Heart right ventricle (tissue), 16 donors: Measurements from ENCODE around the gene CXCL12. TPM values are rescaled to one million over a fixed set of nuclear protein-coding genes. Genes with fewer than 3 reads are reported as not detected.

Source experiments
- ATAC-seq, 8 donors: fragments of 200-7000 bp; cut with Tn5 transposase; one replicate each; pipeline ENCODE4 v1.9.1; 2020; ENCODE audit warnings: mild to moderate bottlenecking in 8 of 8, moderate library complexity in 8 of 8, moderate number of reproducible peaks in 1 of 8
- DNase-seq, 2 donors: peaks; one replicate each; pipeline ENCODE4 v3.0.0-alpha.2; 2020
- H3K27ac ChIP-seq, 10 donors: fragments of 200-600 bp; sonication (generic) in 2 of 10; one replicate each; pipeline versions ENCODE4 v1.5.0 to v1.8.0; 2020 to 2022; ENCODE audit warnings: mild to moderate bottlenecking in 3 of 10
- H3K27me3 ChIP-seq, 7 donors: fragments of 200-600 bp; one replicate each; pipeline ENCODE4 v1.8.0; 2021 to 2022; ENCODE audit warnings: mild to moderate bottlenecking in 2 of 7
- H3K36me3 ChIP-seq, 9 donors: fragments of 200-600 bp; sonication (generic) in 1 of 9; one replicate each; pipeline versions ENCODE4 v1.5.0 to v1.8.0; 2020 to 2022; ENCODE audit warnings: mild to moderate bottlenecking in 2 of 9
- H3K4me1 ChIP-seq, 9 donors: fragments of 200-600 bp; sonication (generic) in 1 of 9; one replicate each; pipeline versions ENCODE4 v1.5.0 to v1.8.0; 2020 to 2022; ENCODE audit warnings: mild to moderate bottlenecking in 4 of 9
- H3K4me3 ChIP-seq, 10 donors: fragments of 200-600 bp; sonication (generic) in 2 of 10; one replicate each; pipeline versions ENCODE4 v1.5.0 to v1.8.0; 2020 to 2022; ENCODE audit warnings: mild to moderate bottlenecking in 7 of 10, moderate library complexity in 2 of 10
- H3K9me3 ChIP-seq, 11 donors: fragments of 200-600 bp in 10 of 11; sonication (generic) in 2 of 11; one replicate each; pipeline versions ENCODE4 v1.5.0 to v1.8.0; 2013 to 2022; ENCODE audit warnings: mild to moderate bottlenecking in 2 of 11, control low read depth in 1 of 11, moderate library complexity in 1 of 11
- WGBS, 2 donors: extraction: QIAGEN DNeasy Blood & Tissue Kit; methylation state at CpG; one replicate each; pipeline ENCODE4 v1.1.7; 2013; ENCODE audit warnings: inconsistent platforms in 1 of 2; 5-methylcytosine and 5-hydroxymethylcytosine counted together
- intact Hi-C, 10 donors: fragments of 100-400 bp; cut with DNase I; formaldehyde crosslinking; loops; one replicate each; pipeline versions ENCODE4 v1.11.1 to v1.14.2; 2022
- polyA plus RNA-seq, 2 donors: library from polyadenylated mRNA; stranded (reverse); fragments of 200-250 nt; gene quantifications; one replicate each; pipeline ENCODE4 v1.2.3, GENCODE V29; 2013
- total RNA-seq, 10 donors: library from RNA; stranded (reverse); fragmentation: NEBNext Ultra II Directional in 3 of 10; extraction: Animal tissue kit (Norgen Biotek cat#: 25700) in 3 of 10; gene quantifications; one replicate each; pipeline versions ENCODE4 v1.2.1 to v1.2.4, GENCODE V29; 2021 to 2023
- TF ChIP-seq, protein P1 (sequence below), 9 donors: fragments of 200-600 bp; sonication (generic) in 2 of 9; IDR thresholded peaks; one replicate each; pipeline versions ENCODE4 v1.5.0 to v1.8.0; 2021 to 2022; ENCODE audit warnings: antibody characterized with exemption in 9 of 9, mild to moderate bottlenecking in 5 of 9, moderate library complexity in 1 of 9
- donor health status: Arrhythmogenic right ventricular cardiomyopathy.
- donor health status: ischemic (EF 13 %, LVEDD 7.1; RV severe dilation, severe dysfunction).
- donor health status: healthy with polysubstance abuse.
- donor health status: DM: no; HTN: yes; CAD: no.
- donor health status: DM: no; HTN: no; CAD: no.
- donor health status: ischemic (EF 25% LVEDD 6.9; RV normal size, moderate dysfunction).
- donor health status: ischemic (EF 25% LVEDD 5.7; RV mildly dilated, moderate dysfunction).
- donor health status: healthy.
- donor health status: DM: yes; HTN: yes; CAD: no.
- donor health status: Ischemic cardiomyopathy.
- donor health status: ischemic (EF 35%, LVEDD 5.7; RV mildly dilated, moderate dysfunction).
- donor health status: nonischemic (EF 11% LVEDD 7.7; RV severe dilation, severe dysfunction).
- donor health status: DM: yes; HTN: yes; CAD: no.
- donor health status: PGD.
- donor health status: ischemic (EF 29% LVEDD 5.4; RV normal size, mild dysfunction).
- donor health status: nonischemic (EF 23%, LVEDD 6.1; RV moderate dilation, normal function).

The CXCL12 gene
- total and polyA plus RNA-seq, 12 donors: 53.7 to 275 (median 116) TPM

DNA sequence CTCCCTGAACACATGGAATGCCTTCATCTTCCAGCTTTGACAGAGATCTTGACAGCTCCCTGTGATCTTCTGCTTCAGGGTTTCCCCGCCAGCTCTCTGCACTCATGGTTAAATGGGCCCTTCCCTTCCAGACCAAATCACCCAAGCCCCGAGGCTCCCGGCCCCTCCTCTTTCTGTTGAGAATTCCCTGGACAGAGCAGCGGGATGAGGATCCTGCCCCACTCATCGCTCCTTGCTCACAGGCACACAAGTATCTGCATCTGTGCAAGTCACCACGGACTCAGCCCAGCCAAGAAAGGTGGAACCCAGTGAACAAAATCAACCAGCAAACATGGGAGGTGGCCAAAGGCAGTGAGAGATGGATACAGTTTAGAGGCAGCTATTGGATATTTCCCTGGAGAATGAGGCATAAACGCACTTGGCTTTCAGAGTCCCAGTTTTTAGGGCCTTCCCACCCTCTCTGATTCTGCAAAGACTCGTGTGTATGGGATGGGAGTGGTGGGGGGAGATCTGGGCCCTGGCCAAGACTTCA is 37.7 kb upstream of the CXCL12 start:
- intact Hi-C loops: no loop called here
- Histone ChIP-seq H3K27me3 (peaks cover 0 to 3% (median 0%) of the 10 kb centered on the region in 7 donors), H3K4me3 (no peak overlapping the region), H3K4me1 (no peaks in the 10 kb centered on the region), H3K27ac (no peak overlapping the region), H3K9me3 (no peaks in the 10 kb centered on the region), H3K36me3 (no peaks in the 10 kb centered on the region)
- ATAC-seq (peak in 4 of 8 donors; percentile 29 to 56 (median 35)), DNase-seq (no peak)
- WGBS, 2 donors: 76 to 79% methylated on average over 8 of the region's 8 CpGs
- TF ChIP-seq, protein P1, sequence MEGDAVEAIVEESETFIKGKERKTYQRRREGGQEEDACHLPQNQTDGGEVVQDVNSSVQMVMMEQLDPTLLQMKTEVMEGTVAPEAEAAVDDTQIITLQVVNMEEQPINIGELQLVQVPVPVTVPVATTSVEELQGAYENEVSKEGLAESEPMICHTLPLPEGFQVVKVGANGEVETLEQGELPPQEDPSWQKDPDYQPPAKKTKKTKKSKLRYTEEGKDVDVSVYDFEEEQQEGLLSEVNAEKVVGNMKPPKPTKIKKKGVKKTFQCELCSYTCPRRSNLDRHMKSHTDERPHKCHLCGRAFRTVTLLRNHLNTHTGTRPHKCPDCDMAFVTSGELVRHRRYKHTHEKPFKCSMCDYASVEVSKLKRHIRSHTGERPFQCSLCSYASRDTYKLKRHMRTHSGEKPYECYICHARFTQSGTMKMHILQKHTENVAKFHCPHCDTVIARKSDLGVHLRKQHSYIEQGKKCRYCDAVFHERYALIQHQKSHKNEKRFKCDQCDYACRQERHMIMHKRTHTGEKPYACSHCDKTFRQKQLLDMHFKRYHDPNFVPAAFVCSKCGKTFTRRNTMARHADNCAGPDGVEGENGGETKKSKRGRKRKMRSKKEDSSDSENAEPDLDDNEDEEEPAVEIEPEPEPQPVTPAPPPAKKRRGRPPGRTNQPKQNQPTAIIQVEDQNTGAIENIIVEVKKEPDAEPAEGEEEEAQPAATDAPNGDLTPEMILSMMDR (IDR thresholded peaks at IDR 0.05): no peak

DNA sequence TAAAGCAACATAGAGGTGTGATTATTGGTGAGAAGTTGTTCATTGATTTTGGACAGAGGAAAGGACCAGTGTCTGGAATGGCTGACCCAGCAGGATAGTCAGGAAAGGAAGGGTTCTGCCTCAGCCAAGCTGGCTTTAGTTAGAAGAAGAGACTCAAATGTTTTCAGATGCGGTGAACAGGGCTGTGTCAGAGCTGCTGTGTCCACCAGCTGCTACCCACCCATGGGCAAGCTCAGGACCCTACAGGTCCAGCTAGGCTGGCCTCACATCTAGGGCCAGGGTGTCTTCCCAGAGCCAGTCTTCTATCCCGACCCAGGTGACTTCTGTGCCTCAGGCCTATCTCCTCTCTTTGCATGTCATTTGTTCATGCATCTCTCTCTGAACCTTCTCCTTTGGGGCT is 37.3 kb upstream of the CXCL12 start:
- intact Hi-C loops: no loop called here
- TF ChIP-seq, protein P1 (IDR thresholded peaks at IDR 0.05): no peak

GRCh38 chr10:44419790-44420549 is 35.1 kb upstream of the CXCL12 start:
- DNase-seq (no peak), ATAC-seq (no peak)
- Histone ChIP-seq H3K27me3 (peaks cover 0 to 3% (median 0%) of the 10 kb centered on the region in 7 donors), H3K9me3 (peaks cover 0 to 9% (median 0%) of the 10 kb centered on the region in 11 donors), H3K27ac (no peak overlapping the region), H3K4me3 (no peak overlapping the region), H3K36me3 (no peaks in the 10 kb centered on the region), H3K4me1 (peaks cover 0 to 18% (median 12%) of the 10 kb centered on the region in 9 donors)
- TF ChIP-seq, protein P1 (IDR thresholded peaks at IDR 0.05): no peak
- intact Hi-C loops: no loop called here
- 55 to 59% methylated on average over 2 of the region's 2 CpGs for WGBS, 2 donors

More for the DNA sequence above, 37.3 kb upstream of the CXCL12 start:
- no peak overlapping the region for H3K27ac ChIP-seq
- no peaks in the 10 kb centered on the region for H3K36me3 ChIP-seq
- no peak for ATAC-seq
- 92 to 95% methylated on average over 2 of the region's 2 CpGs for WGBS, 2 donors
- H3K4me1 ChIP-seq: peaks cover 0 to 3% (median 0%) of the 10 kb centered on the region in 9 donors
- peaks cover 0 to 6% (median 0%) of the 10 kb centered on the region in 7 donors for H3K27me3 ChIP-seq
- no peaks in the 10 kb centered on the region for H3K9me3 ChIP-seq
- no peak for DNase-seq
- H3K4me3 ChIP-seq: no peak overlapping the region

DNA sequence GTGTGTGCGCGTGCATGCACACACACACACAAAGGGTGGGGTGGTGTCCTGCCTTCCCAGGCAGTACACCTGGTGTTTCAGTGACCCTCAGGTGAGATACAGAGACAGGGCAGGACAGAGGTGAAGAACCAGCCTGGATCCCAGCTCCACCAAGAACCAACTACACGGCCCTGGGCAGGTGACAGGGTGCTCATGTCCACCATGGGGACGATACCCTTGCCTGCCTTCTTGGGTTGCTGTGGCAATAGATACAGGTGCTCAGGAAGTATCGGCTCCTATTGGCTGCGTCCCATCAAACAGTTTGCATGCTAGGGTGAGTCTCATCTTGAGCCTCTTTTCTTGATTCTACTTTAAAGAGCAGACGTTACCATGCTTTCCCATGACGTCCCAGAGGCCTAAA is 33.7 kb upstream of the CXCL12 start:
- Histone ChIP-seq H3K9me3 (peaks cover 0 to 19% (median 0%) of the 10 kb centered on the region in 11 donors), H3K27me3 (peaks cover 0 to 3% (median 0%) of the 10 kb centered on the region in 7 donors), H3K4me3 (no peak overlapping the region), H3K4me1 (peaks cover 0 to 18% (median 12%) of the 10 kb centered on the region in 9 donors), H3K36me3 (no peaks in the 10 kb centered on the region), H3K27ac (no peak overlapping the region)
- intact Hi-C loops: no loop called here
- ATAC-seq (no peak), DNase-seq (no peak)
- 97 to 98% methylated on average over 8 of the region's 8 CpGs for WGBS, 2 donors
- TF ChIP-seq, protein P1 (IDR thresholded peaks at IDR 0.05): no peak
